HG02763 (cell line): ENCODE results near the gene SH2D3C.

Experiments
- ATAC-seq: cut with Tn5 transposase; IDR thresholded peaks from one replicate; pipeline ENCODE4 v1.9.1; 2021; ENCODE audit warnings: mild to moderate bottlenecking, moderate library complexity; ENCODE audit not compliant: unreplicated experiment

Gene SH2D3C

GRCh38 chr9:127722055-127722745 lies 56.3 kb downstream of the SH2D3C start:
- ATAC-seq = no peak

GRCh38 chr9:127721391-127721821 lies 57.1 kb downstream of the SH2D3C start:
- ATAC-seq = no peak

GRCh38 chr9:127720865-127721227 lies 57.6 kb downstream of the SH2D3C start:
- ATAC-seq = no peak

- ATAC-seq = no peak
Measured at GRCh38 chr9:127720031-127720864, 58.2 kb downstream of the SH2D3C start.

GRCh38 chr9:127717766-127718165 lies 60.7 kb downstream of the SH2D3C start:
- no peak for ATAC-seq

GRCh38 chr9:127716412-127716811 lies 62.1 kb downstream of the SH2D3C start:
- ATAC-seq = no peak

GRCh38 chr9:127715470-127716337 lies 62.8 kb downstream of the SH2D3C start, which contains the start of the genes PTRH1 and TTC16:
Gene PTRH1, minus strand, starts transcription at chr9:127715663. Its CDS starts 24 bp downstream, at chr9:127715639.
Gene TTC16, plus strand, starts transcription at chr9:127716079. Its CDS starts 67 bp downstream, at chr9:127716146.
- ATAC-seq = peak; percentile 90

- ATAC-seq = no peak
Measured at GRCh38 chr9:127714951-127715469, 63.5 kb downstream of the SH2D3C start.

GRCh38 chr9:127714020-127714750 lies 64.3 kb downstream of the SH2D3C start:
- no peak for ATAC-seq

- ATAC-seq = no peak
Measured at GRCh38 chr9:127712867-127713266, 65.6 kb downstream of the SH2D3C start.

GRCh38 chr9:127712371-127712770 lies 66.1 kb downstream of the SH2D3C start:
- no peak for ATAC-seq

- ATAC-seq = no peak
Measured at GRCh38 chr9:127711831-127712274, 66.6 kb downstream of the SH2D3C start.

- ATAC-seq = no peak
Measured at GRCh38 chr9:127711226-127711701, 67.2 kb downstream of the SH2D3C start.

- no peak for ATAC-seq
Measured at GRCh38 chr9:127710204-127710783, 68.2 kb downstream of the SH2D3C start.

- ATAC-seq = no peak
Measured at GRCh38 chr9:127708952-127709587, 69.4 kb downstream of the SH2D3C start.

GRCh38 chr9:127707766-127708165 lies 70.7 kb downstream of the SH2D3C start:
- ATAC-seq = no peak

- ATAC-seq = no peak
Measured at GRCh38 chr9:127706836-127707241, 71.6 kb downstream of the SH2D3C start, which contains the start of gene CFAP157. Gene CFAP157, plus strand, starts transcription at chr9:127706988. Its CDS starts 44 bp downstream, at chr9:127707032.

GRCh38 chr9:127705577-127706379 lies 72.7 kb downstream of the SH2D3C start:
- ATAC-seq = no peak
